Measurements from ENCODE around the gene NMB.

DNA sequence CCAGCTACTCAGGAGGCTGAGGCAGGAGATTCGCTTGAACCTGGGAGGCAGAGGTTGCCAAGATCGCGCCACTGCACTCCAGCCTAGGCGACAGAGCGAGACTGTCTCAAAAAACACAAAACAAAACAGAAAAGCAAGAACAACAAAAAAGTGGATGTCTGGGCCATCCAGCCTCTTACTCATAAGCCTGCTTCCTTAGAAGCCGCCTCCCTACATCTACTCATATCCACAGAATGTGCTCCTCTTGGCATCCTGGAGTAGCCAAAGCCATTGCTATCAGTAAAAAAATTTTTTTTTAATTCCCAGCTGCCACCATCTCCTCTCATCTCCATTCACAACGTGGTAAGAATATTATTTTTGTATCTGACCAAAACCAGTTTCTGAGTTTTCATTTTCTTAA is 46.4 kb downstream of the NMB start:
- TF ChIP-seq POLR2A (IDR thresholded peaks at IDR 0.05): no peak
- TF ChIP-seq, protein P1, sequence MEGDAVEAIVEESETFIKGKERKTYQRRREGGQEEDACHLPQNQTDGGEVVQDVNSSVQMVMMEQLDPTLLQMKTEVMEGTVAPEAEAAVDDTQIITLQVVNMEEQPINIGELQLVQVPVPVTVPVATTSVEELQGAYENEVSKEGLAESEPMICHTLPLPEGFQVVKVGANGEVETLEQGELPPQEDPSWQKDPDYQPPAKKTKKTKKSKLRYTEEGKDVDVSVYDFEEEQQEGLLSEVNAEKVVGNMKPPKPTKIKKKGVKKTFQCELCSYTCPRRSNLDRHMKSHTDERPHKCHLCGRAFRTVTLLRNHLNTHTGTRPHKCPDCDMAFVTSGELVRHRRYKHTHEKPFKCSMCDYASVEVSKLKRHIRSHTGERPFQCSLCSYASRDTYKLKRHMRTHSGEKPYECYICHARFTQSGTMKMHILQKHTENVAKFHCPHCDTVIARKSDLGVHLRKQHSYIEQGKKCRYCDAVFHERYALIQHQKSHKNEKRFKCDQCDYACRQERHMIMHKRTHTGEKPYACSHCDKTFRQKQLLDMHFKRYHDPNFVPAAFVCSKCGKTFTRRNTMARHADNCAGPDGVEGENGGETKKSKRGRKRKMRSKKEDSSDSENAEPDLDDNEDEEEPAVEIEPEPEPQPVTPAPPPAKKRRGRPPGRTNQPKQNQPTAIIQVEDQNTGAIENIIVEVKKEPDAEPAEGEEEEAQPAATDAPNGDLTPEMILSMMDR (IDR thresholded peaks at IDR 0.05 in 8 of 11, conservative IDR thresholded peaks at IDR 0.05 in 3 of 11): no peak
- TF ChIP-seq POLR2AphosphoS5 (IDR thresholded peaks at IDR 0.05): no peak

Data from spleen (tissue), 7 donors.